Measurements from ENCODE around the gene EARS2.

GRCh38 chr16:23557779-23558702, 891 bp upstream of the EARS2 start:
- no peak for TF ChIP-seq CTCF (conservative IDR thresholded peaks at IDR 0.05 in 1 of 2, IDR thresholded peaks at IDR 0.05 in 1 of 2; ENCODE audit: low read depth in 1 of 2, low read length in 2 of 2)
- TF ChIP-seq EZH2 (IDR thresholded peaks at IDR 0.05; ENCODE audit: low read length, missing control alignments) = no peak

All from fibroblast of lung (primary cell).